ENCODE data around the gene SLC7A6.

The SLC7A6 gene

GRCh38 chr16:68296291-68296690, 32.0 kb downstream of the SLC7A6 start:
- Histone ChIP-seq H3K9me3 (ENCODE audit: low read depth, low read length) (no peaks in the 10 kb centered on the region), H3K36me3 (ENCODE audit: insufficient read depth, low read length) (peaks cover 13% of the 10 kb centered on the region; the same call in 1 of the 2 replicates), H3K4me3 (no peak overlapping the region), H3K27ac (no peak overlapping the region), H3K9ac (ENCODE audit: insufficient read length) (no peak overlapping the region)
- DNase-seq (ENCODE audit: low read depth, low spot score), result no peak
- TF ChIP-seq POLR2AphosphoS5 (IDR thresholded peaks at IDR 0.05; ENCODE audit: borderline replicate concordance, low read depth, low read length) (no peak), EZH2 (IDR thresholded peaks at IDR 0.05) (no peak), FOXP2 (optimal IDR thresholded peaks at IDR 0.05; ENCODE audit: control extremely low read depth, extremely low read length, insufficient read depth) (no peak)

GRCh38 chr16:68296693-68297092, 32.4 kb downstream of the SLC7A6 start:
- no peak for DNase-seq (ENCODE audit: low read depth, low spot score)
- H3K27ac ChIP-seq, result no peak overlapping the region
- H3K9ac ChIP-seq (ENCODE audit: insufficient read length), result no peak overlapping the region
- no peaks in the 10 kb centered on the region for H3K9me3 ChIP-seq (ENCODE audit: low read depth, low read length)
- TF ChIP-seq FOXP2 (optimal IDR thresholded peaks at IDR 0.05; ENCODE audit: control extremely low read depth, extremely low read length, insufficient read depth), result no peak
- TF ChIP-seq POLR2AphosphoS5 (IDR thresholded peaks at IDR 0.05; ENCODE audit: borderline replicate concordance, low read depth, low read length), result no peak
- no peak for TF ChIP-seq EZH2 (IDR thresholded peaks at IDR 0.05)
- H3K36me3 ChIP-seq (ENCODE audit: insufficient read depth, low read length), result peaks cover 13% of the 10 kb centered on the region; the same call in 1 of the 2 replicates
- H3K4me3 ChIP-seq, result no peak overlapping the region

- H3K9ac ChIP-seq (ENCODE audit: insufficient read length), result no peak overlapping the region
- H3K9me3 ChIP-seq (ENCODE audit: low read depth, low read length), result no peaks in the 10 kb centered on the region
- DNase-seq (ENCODE audit: low read depth, low spot score), result no peak
- no peak overlapping the region for H3K27ac ChIP-seq
- H3K36me3 ChIP-seq (ENCODE audit: insufficient read depth, low read length), result peaks cover 24% of the 10 kb centered on the region; the same call in 1 of the 2 replicates
- no peak overlapping the region for H3K4me3 ChIP-seq
- TF ChIP-seq EZH2 (IDR thresholded peaks at IDR 0.05) (no peak), FOXP2 (optimal IDR thresholded peaks at IDR 0.05; ENCODE audit: control extremely low read depth, extremely low read length, insufficient read depth) (no peak), POLR2AphosphoS5 (IDR thresholded peaks at IDR 0.05; ENCODE audit: borderline replicate concordance, low read depth, low read length) (no peak)
These were observed 33.6 kb downstream of the SLC7A6 start for GRCh38 chr16:68297908-68298307.

- Histone ChIP-seq H3K36me3 (ENCODE audit: insufficient read depth, low read length) (peaks cover 24% of the 10 kb centered on the region; the same call in 1 of the 2 replicates), H3K9ac (ENCODE audit: insufficient read length) (no peak overlapping the region), H3K4me3 (no peak overlapping the region), H3K9me3 (ENCODE audit: low read depth, low read length) (no peaks in the 10 kb centered on the region), H3K27ac (no peak overlapping the region)
- no peak for TF ChIP-seq EZH2 (IDR thresholded peaks at IDR 0.05)
- TF ChIP-seq POLR2AphosphoS5 (IDR thresholded peaks at IDR 0.05; ENCODE audit: borderline replicate concordance, low read depth, low read length), result no peak
- no peak for TF ChIP-seq FOXP2 (optimal IDR thresholded peaks at IDR 0.05; ENCODE audit: control extremely low read depth, extremely low read length, insufficient read depth)
- DNase-seq (ENCODE audit: low read depth, low spot score), result no peak
These were observed 34.0 kb downstream of the SLC7A6 start for GRCh38 chr16:68298312-68298711.

GRCh38 chr16:68298907-68299561, 34.7 kb downstream of the SLC7A6 start:
- no peak for TF ChIP-seq POLR2AphosphoS5 (IDR thresholded peaks at IDR 0.05; ENCODE audit: borderline replicate concordance, low read depth, low read length)
- TF ChIP-seq FOXP2 (optimal IDR thresholded peaks at IDR 0.05; ENCODE audit: control extremely low read depth, extremely low read length, insufficient read depth), result no peak
- no peak for TF ChIP-seq EZH2 (IDR thresholded peaks at IDR 0.05)
- H3K9me3 ChIP-seq (ENCODE audit: low read depth, low read length), result no peaks in the 10 kb centered on the region
- H3K27ac ChIP-seq, result no peak overlapping the region
- H3K36me3 ChIP-seq (ENCODE audit: insufficient read depth, low read length), result peaks cover 24% of the 10 kb centered on the region; the same call in 1 of the 2 replicates
- no peak overlapping the region for H3K9ac ChIP-seq (ENCODE audit: insufficient read length)
- no peak for DNase-seq (ENCODE audit: low read depth, low spot score)
- H3K4me3 ChIP-seq, result no peak overlapping the region

- no peak for DNase-seq (ENCODE audit: low read depth, low spot score)
- TF ChIP-seq POLR2AphosphoS5 (IDR thresholded peaks at IDR 0.05; ENCODE audit: borderline replicate concordance, low read depth, low read length) (no peak), EZH2 (IDR thresholded peaks at IDR 0.05) (no peak), FOXP2 (optimal IDR thresholded peaks at IDR 0.05; ENCODE audit: control extremely low read depth, extremely low read length, insufficient read depth) (no peak)
- no peaks in the 10 kb centered on the region for H3K9me3 ChIP-seq (ENCODE audit: low read depth, low read length)
- no peak overlapping the region for H3K4me3 ChIP-seq
- no peak overlapping the region for H3K9ac ChIP-seq (ENCODE audit: insufficient read length)
- H3K27ac ChIP-seq, result no peak overlapping the region
- H3K36me3 ChIP-seq (ENCODE audit: insufficient read depth, low read length), result peaks cover 24% of the 10 kb centered on the region; the same call in 1 of the 2 replicates
These were observed 35.5 kb downstream of the SLC7A6 start for GRCh38 chr16:68299571-68300453.

- no peak overlapping the region for H3K27ac ChIP-seq
- DNase-seq (ENCODE audit: low read depth, low spot score), result no peak
- H3K4me3 ChIP-seq, result no peak overlapping the region
- H3K9ac ChIP-seq (ENCODE audit: insufficient read length), result no peak overlapping the region
- H3K36me3 ChIP-seq (ENCODE audit: insufficient read depth, low read length), result peaks cover 24% of the 10 kb centered on the region; the same call in 1 of the 2 replicates
- no peak for TF ChIP-seq POLR2AphosphoS5 (IDR thresholded peaks at IDR 0.05; ENCODE audit: borderline replicate concordance, low read depth, low read length)
- no peak for TF ChIP-seq FOXP2 (optimal IDR thresholded peaks at IDR 0.05; ENCODE audit: control extremely low read depth, extremely low read length, insufficient read depth)
- TF ChIP-seq EZH2 (IDR thresholded peaks at IDR 0.05), result no peak
- no peaks in the 10 kb centered on the region for H3K9me3 ChIP-seq (ENCODE audit: low read depth, low read length)
These were observed 36.6 kb downstream of the SLC7A6 start for GRCh38 chr16:68300734-68301459.

- DNase-seq (ENCODE audit: low read depth, low spot score), result no peak
- H3K9ac ChIP-seq (ENCODE audit: insufficient read length), result no peak overlapping the region
- peaks cover 14% of the 10 kb centered on the region; the same call in 1 of the 2 replicates for H3K36me3 ChIP-seq (ENCODE audit: insufficient read depth, low read length)
- no peaks in the 10 kb centered on the region for H3K9me3 ChIP-seq (ENCODE audit: low read depth, low read length)
- TF ChIP-seq POLR2AphosphoS5 (IDR thresholded peaks at IDR 0.05; ENCODE audit: borderline replicate concordance, low read depth, low read length) (no peak), EZH2 (IDR thresholded peaks at IDR 0.05) (no peak), FOXP2 (optimal IDR thresholded peaks at IDR 0.05; ENCODE audit: control extremely low read depth, extremely low read length, insufficient read depth) (no peak)
- H3K4me3 ChIP-seq, result no peak overlapping the region
- no peak overlapping the region for H3K27ac ChIP-seq
These were observed 42.3 kb downstream of the SLC7A6 start for GRCh38 chr16:68306633-68307032.
